ENCODE measurements around the gene OR51E1.

DNA sequence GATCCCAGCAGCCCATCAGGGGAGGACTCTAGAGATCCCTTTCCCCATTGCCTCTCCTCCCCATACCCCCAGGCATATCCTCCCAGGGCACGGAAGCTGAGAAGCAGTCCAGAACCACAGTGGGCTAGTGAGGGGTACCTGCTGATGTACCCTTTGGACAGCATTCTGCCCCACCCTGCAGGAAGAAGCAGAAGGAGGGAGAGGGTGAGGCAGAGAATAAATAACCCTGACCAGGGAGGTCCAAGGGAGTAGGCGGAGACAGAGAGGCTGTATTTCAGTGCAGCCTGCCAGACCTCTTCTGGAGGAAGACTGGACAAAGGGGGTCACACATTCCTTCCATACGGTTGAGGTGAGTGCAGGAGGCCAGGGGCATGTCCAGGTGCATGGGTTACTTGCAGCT lies at the start of gene OR51E1:
- TF ChIP-seq, protein P1, sequence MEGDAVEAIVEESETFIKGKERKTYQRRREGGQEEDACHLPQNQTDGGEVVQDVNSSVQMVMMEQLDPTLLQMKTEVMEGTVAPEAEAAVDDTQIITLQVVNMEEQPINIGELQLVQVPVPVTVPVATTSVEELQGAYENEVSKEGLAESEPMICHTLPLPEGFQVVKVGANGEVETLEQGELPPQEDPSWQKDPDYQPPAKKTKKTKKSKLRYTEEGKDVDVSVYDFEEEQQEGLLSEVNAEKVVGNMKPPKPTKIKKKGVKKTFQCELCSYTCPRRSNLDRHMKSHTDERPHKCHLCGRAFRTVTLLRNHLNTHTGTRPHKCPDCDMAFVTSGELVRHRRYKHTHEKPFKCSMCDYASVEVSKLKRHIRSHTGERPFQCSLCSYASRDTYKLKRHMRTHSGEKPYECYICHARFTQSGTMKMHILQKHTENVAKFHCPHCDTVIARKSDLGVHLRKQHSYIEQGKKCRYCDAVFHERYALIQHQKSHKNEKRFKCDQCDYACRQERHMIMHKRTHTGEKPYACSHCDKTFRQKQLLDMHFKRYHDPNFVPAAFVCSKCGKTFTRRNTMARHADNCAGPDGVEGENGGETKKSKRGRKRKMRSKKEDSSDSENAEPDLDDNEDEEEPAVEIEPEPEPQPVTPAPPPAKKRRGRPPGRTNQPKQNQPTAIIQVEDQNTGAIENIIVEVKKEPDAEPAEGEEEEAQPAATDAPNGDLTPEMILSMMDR (IDR thresholded peaks at IDR 0.05) = no peak
- no peak for TF ChIP-seq POLR2A (IDR thresholded peaks at IDR 0.05)

Measured in testis (tissue), 2 donors.